Fibroblast of skin of right biceps (primary cell): ENCODE data around the gene IFI6.
"Not testable (repeated sequence)": the region's sequence is repeated elsewhere in the genome, so short reads cannot be mapped to it uniquely, and the experiment has no call there.

Experiments
- DNase-seq: peaks from one replicate; pipeline ENCODE4 v3.0.0-alpha.2; 2013

Gene IFI6

GRCh38 chr1:27626031-27626935 lies 45.7 kb downstream of the IFI6 start:
- DNase-seq: no peak

GRCh38 chr1:27624467-27625178 lies 47.4 kb downstream of the IFI6 start:
- no peak for DNase-seq

DNA sequence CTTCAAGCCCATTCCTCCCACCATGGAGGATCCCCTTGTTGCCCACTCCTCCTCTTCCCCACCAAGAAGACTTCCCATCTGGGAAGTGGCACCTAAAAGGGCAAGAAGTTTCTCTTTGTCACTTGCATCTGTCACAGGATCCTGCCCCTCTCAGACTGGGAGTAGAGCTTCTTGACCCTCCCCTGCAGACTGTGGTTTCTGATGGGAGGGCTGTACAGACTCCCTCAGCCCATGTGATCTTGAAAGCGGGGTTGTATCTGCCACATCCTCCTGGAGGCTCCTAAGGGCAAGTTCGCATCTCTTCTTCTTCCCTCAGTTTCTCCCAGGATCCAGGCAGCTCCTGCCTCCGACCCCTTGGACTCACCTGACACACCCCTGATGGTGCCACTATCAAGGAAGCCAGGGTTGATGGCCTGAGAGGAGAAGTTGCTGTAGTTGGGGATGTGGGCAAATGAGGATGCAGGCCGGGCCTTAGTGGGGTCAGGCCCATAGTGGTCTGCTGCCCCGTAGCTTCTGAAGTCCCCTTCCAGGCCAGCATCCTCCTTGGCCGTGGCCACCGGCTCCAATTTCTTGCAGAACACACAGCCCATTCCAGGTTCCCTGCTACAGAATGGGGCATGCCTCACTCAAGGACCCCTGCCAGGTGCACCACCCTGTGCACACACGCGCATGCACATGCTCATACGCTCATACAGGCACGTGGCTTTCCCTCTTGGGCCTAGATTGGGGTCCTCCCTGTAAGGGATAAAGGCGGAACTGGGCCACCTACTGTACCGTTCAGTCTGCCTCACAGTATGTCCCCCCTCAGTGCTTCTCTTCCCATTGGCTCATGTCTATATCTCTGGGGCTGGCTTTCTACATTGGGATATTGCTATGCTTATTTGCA lies 48.4 kb downstream of the IFI6 start:
- no peak for DNase-seq

GRCh38 chr1:27622828-27623227 lies 49.2 kb downstream of the IFI6 start:
- no peak for DNase-seq

DNA sequence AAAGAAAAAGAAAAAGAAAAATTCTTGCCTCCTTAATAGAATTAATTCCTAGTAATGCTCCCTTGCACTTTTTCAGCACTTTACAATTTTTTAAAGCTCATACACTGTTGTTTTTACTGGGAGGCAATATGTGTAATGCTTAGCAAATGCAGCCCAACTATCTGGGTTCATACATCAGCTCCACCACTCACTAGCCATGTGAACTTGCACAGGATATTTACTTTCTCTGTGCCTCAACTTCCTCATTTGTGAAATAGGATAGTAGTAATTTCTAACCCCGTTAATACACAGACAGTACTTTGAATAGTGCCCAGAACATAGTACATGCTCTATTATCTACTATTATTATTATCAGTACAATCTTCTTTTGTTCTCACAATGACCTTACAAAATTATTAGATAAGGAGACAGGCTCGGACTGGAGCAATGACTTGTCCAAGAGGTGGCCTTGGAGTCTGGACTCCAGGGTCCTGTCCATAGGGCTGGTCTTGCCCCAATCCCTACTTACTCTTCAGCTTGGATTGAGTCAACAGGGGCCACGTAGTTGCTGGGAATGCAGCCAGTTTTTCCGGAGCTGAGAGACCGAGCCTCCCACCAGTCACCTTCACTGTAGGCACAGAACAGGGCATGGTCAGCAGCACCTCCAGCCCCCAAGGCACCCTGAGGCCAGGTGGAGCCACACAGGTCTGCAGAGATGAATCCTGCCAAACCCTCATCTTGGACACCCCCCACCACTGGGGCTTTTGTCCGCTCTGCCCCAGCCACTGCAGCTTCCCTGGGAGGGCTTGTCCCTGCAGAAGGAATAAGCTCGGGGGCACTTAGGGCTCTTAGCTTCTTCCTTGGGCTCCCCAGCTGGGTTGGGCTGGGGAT lies 50.7 kb downstream of the IFI6 start:
- peak; percentile 37 for DNase-seq

DNA sequence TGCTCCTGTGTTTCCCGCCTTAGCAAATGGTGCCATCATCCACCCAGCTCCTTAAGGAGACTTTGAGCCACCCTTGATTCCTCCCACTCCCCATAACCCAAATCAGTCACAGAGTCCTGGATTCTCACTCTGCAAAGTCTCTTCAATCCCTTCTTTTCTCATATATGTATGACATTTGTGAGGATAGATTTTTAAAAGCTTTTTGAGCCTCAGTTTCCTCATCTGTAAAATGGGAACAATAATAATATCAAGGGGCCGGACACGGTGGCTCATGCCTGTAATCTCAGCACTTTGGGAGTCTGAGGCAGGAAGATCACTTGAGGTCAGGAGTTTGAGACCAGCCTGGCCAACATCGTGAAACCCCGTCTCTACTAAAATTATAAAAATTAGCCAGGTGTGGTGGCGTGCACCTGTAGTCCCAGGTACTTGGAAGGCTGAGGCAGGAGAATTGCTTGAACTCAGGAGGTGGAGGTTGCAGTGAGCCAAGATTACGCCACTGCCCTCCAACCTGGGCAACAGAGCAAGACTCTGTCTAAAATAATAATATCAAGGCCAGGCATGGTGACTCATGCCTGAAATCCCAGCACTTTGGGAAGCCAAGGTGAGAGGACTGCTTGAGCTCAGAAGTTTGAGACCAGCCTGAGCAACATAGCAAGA lies 52.1 kb downstream of the IFI6 start:
- not testable (repeated sequence) for DNase-seq

GRCh38 chr1:27618341-27619082 lies 53.5 kb downstream of the IFI6 start:
- DNase-seq: no peak

DNA sequence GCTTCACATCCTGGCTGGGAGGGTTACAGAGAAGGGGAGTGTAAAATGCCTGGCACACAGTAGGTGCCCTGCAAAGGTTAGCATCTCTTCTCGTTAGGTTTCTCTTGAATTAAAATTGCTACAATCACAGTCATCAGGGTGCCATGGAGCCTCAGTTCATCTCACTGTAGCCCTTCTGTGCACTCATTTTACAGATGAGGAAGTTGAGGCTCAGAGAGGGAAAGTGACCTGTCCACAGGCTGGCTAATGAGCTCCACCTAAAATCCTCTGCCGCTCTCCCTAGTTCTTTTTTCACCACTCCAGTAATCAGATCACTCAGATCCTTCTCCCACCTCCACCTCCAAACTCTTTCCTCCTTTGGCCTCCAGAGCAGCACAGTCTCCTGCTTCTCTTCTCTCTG lies 54.6 kb downstream of the IFI6 start:
- DNase-seq: no peak

- DNase-seq: no peak
These were observed 55.6 kb downstream of the IFI6 start for GRCh38 chr1:27616441-27616840.
